Left ventricle myocardium superior (tissue), 1 donor: Measurements from ENCODE around the gene SGPP2. TPM values are rescaled to one million over a fixed set of nuclear protein-coding genes. Genes with fewer than 3 reads are reported as not detected.
A peak's percentile ranks its signal among the peaks of the same experiment; 100 is the strongest.

ENCODE experiments used
- ATAC-seq: fragments of 200-7000 bp; cut with Tn5 transposase; one replicate; pipeline ENCODE4 v1.9.1; 2020; ENCODE audit warnings: mild to moderate bottlenecking, moderate library complexity
- DNase-seq: peaks from one replicate; pipeline ENCODE4 v3.0.0-alpha.2; 2020
- intact Hi-C: fragments of 100-400 bp; cut with micrococcal nuclease; formaldehyde crosslinking; loops from one replicate; pipeline ENCODE4 v1.11.0; 2022
- total RNA-seq: library from RNA; stranded (reverse); fragmentation: NEBNext Ultra II Directional; extraction: Animal tissue kit (Norgen Biotek cat#: 25700); gene quantifications from one replicate; pipeline ENCODE4 v1.2.1, GENCODE V29; 2021
- donor health status: DM: no; HTN: yes; CAD: no; lungs with severe emphysema.

The SGPP2 gene
- total RNA-seq, 1 donor from 2014 or later: 30.6 TPM

- intact Hi-C loops: no loop called here
- DNase-seq (no peak), ATAC-seq (no peak)
Observed at GRCh38 chr2:222456479-222457077, 32.2 kb downstream of the SGPP2 start.

GRCh38 chr2:222459983-222460382, 35.6 kb downstream of the SGPP2 start:
- DNase-seq (no peak), ATAC-seq (no peak)
- intact Hi-C loops: no loop called here

- DNase-seq: no peak
- intact Hi-C loops: no loop called here
- no peak for ATAC-seq
Observed at GRCh38 chr2:222465746-222466145, 41.4 kb downstream of the SGPP2 start.

- ATAC-seq: peak; percentile 76
Observed at GRCh38 chr2:222468346-222468745, 44.0 kb downstream of the SGPP2 start.

GRCh38 chr2:222470802-222471468, 46.6 kb downstream of the SGPP2 start:
- no peak for DNase-seq
- peak; percentile 59 for ATAC-seq
- intact Hi-C loops: no loop called here

More at GRCh38 chr2:222468346-222468745, 44.0 kb downstream of the SGPP2 start:
- intact Hi-C loops: no loop called here
- DNase-seq: peak; percentile 82

- intact Hi-C loops: no loop called here
- ATAC-seq (no peak), DNase-seq (no peak)
Observed at GRCh38 chr2:222477962-222478608, 53.7 kb downstream of the SGPP2 start.

- DNase-seq: no peak
- intact Hi-C loops: no loop called here
- no peak for ATAC-seq
Observed at GRCh38 chr2:222479859-222480258, 55.5 kb downstream of the SGPP2 start.

- intact Hi-C loops: no loop called here
- DNase-seq (no peak), ATAC-seq (no peak)
Observed at GRCh38 chr2:222480497-222480896, 56.2 kb downstream of the SGPP2 start.

- DNase-seq: no peak
- intact Hi-C loops: no loop called here
- no peak for ATAC-seq
Observed at GRCh38 chr2:222481941-222482340, 57.6 kb downstream of the SGPP2 start.

GRCh38 chr2:222483513-222484039, 59.2 kb downstream of the SGPP2 start:
- intact Hi-C loops: no loop called here
- ATAC-seq: no peak
- DNase-seq: peak; percentile 47

- ATAC-seq: peak; percentile 70
- intact Hi-C loops: no loop called here
- no peak for DNase-seq
Observed at GRCh38 chr2:222485367-222486211, 61.2 kb downstream of the SGPP2 start.

- ATAC-seq (no peak), DNase-seq (no peak)
Observed at GRCh38 chr2:222490131-222490530, 65.8 kb downstream of the SGPP2 start.

GRCh38 chr2:222492683-222493082, 68.3 kb downstream of the SGPP2 start:
- peak; percentile 46 for ATAC-seq
- intact Hi-C loops: no loop called here
- DNase-seq: no peak

More at GRCh38 chr2:222490131-222490530, 65.8 kb downstream of the SGPP2 start:
- intact Hi-C loops: no loop called here

GRCh38 chr2:222494104-222494739, 69.9 kb downstream of the SGPP2 start:
- ATAC-seq: peak; percentile 85
- intact Hi-C loops: no loop called here
- peak; percentile 38 for DNase-seq

GRCh38 chr2:222495388-222495787, 71.0 kb downstream of the SGPP2 start:
- no peak for ATAC-seq
- no peak for DNase-seq
- intact Hi-C loops: no loop called here

GRCh38 chr2:222499226-222499625, 74.9 kb downstream of the SGPP2 start:
- no peak for DNase-seq
- intact Hi-C loops: no loop called here

GRCh38 chr2:222504191-222504590, 79.8 kb downstream of the SGPP2 start:
- intact Hi-C loops: no loop called here
- ATAC-seq (no peak), DNase-seq (no peak)

More at GRCh38 chr2:222499226-222499625, 74.9 kb downstream of the SGPP2 start:
- ATAC-seq: no peak

- DNase-seq (no peak), ATAC-seq (no peak)
- intact Hi-C loops: no loop called here
Observed at GRCh38 chr2:222504719-222505118, 80.4 kb downstream of the SGPP2 start.
